HEK293 (cell line): Measurements from ENCODE around the gene WASF2.

Experiments used
- CTCF ChIA-PET: fragments of 350-600 bp; formaldehyde crosslinking; extraction: SDS; loops from one replicate; lab custom pipeline; 2021; ENCODE audit warnings: antibody characterized with exemption; lab: Yijun Ruan, JAX
- POLR2A ChIA-PET: fragments of 300-600 bp; formaldehyde crosslinking; extraction: SDS; loops from one replicate; lab custom pipeline; 2020; ENCODE audit warnings: antibody characterized with exemption, inconsistent platforms; lab: Yijun Ruan, JAX
- H3K27ac ChIP-seq: fragments of 200-500 bp; sonication (Bioruptor generic); 2 replicates; pipeline ENCODE4 v1.5.1; 2014; ENCODE audit warnings: low read depth, low read length, control low read depth, inconsistent platforms; ENCODE audit errors: extremely low read depth
- H3K36me3 ChIP-seq, 2 experiments: fragments of 200-500 bp in 1 of 2; sonication (Bioruptor generic) in 1 of 2; 1 replicate in 1 of 2; 2 replicates in 1 of 2; pipeline ENCODE4 v1.5.1; 2014 to 2017; ENCODE audit warnings: inconsistent platforms in 2 of 2, low read length in 2 of 2; ENCODE audit not compliant: control insufficient read depth in 2 of 2, insufficient read depth in 1 of 2
- H3K4me1 ChIP-seq: fragments of 200-500 bp; sonication (Bioruptor generic); 2 replicates; pipeline ENCODE4 v1.5.1; 2014; ENCODE audit warnings: mild to moderate bottlenecking, low read length, inconsistent platforms; ENCODE audit not compliant: control insufficient read depth, insufficient read depth
- H3K4me3 ChIP-seq: 2 replicates; pipeline ENCODE4 v1.5.1; 2011; ENCODE audit warnings: low read depth, mild to moderate bottlenecking, control low read depth, low read length, moderate library complexity
- H3K9me3 ChIP-seq: fragments of 200-500 bp; sonication (Bioruptor generic); 2 replicates; pipeline ENCODE4 v1.5.1; 2014; ENCODE audit warnings: low read depth, low read length, inconsistent platforms; ENCODE audit not compliant: control insufficient read depth, insufficient read depth
- BCL11A ChIP-seq: fragments of 450-650 bp; formaldehyde crosslinking; IDR thresholded peaks from 2 replicates; pipeline ENCODE4 v1.5.1; 2016; ENCODE audit warnings: low read depth, missing biosample characterization, missing genetic modification characterization
- FEZF1 ChIP-seq: fragments of 450-650 bp; formaldehyde crosslinking; IDR thresholded peaks from 2 replicates; pipeline ENCODE4 v1.5.1; 2016; ENCODE audit warnings: missing biosample characterization, missing genetic modification characterization
- GLIS1 ChIP-seq: fragments of 450-650 bp; formaldehyde crosslinking; IDR thresholded peaks from 2 replicates; pipeline ENCODE4 v1.5.1; 2016; ENCODE audit warnings: missing biosample characterization, missing genetic modification characterization
- GLIS2 ChIP-seq: fragments of 450-650 bp; formaldehyde crosslinking; IDR thresholded peaks from 2 replicates; pipeline ENCODE4 v1.5.1; 2016; ENCODE audit warnings: missing biosample characterization, missing genetic modification characterization
- SP2 ChIP-seq: fragments of 450-650 bp; formaldehyde crosslinking; IDR thresholded peaks from 2 replicates; pipeline ENCODE4 v1.5.1; 2016; ENCODE audit warnings: missing biosample characterization, missing genetic modification characterization
- TCF7L2 ChIP-seq: IDR thresholded peaks from 2 replicates; pipeline ENCODE4 v1.6.1; 2011; ENCODE audit warnings: low read depth, mild to moderate bottlenecking, inconsistent platforms, low read length, moderate library complexity, borderline replicate concordance
- YY2 ChIP-seq: fragments of 450-650 bp; formaldehyde crosslinking; IDR thresholded peaks from 2 replicates; pipeline ENCODE4 v1.5.1; 2016; ENCODE audit warnings: missing biosample characterization, missing genetic modification characterization
- ZBTB21 ChIP-seq: fragments of 450-650 bp; formaldehyde crosslinking; IDR thresholded peaks from 2 replicates; pipeline ENCODE4 v1.5.1; 2017; ENCODE audit warnings: missing biosample characterization, missing genetic modification characterization
- ZBTB6 ChIP-seq: fragments of 450-650 bp; formaldehyde crosslinking; IDR thresholded peaks from 2 replicates; pipeline ENCODE4 v1.5.1; 2017; ENCODE audit warnings: missing biosample characterization, missing genetic modification characterization
- ZNF114 ChIP-seq: fragments of 450-650 bp; formaldehyde crosslinking; IDR thresholded peaks from 2 replicates; pipeline ENCODE4 v1.5.0; 2017; ENCODE audit warnings: missing biosample characterization, missing genetic modification characterization
- ZNF175 ChIP-seq: fragments of 450-650 bp; formaldehyde crosslinking; IDR thresholded peaks from 2 replicates; pipeline ENCODE4 v1.5.1; 2016; ENCODE audit warnings: missing biosample characterization, missing genetic modification characterization
- ZNF239 ChIP-seq: fragments of 450-650 bp; formaldehyde crosslinking; IDR thresholded peaks from 2 replicates; pipeline ENCODE4 v1.5.1; 2016; ENCODE audit warnings: missing biosample characterization, missing genetic modification characterization
- ZNF26 ChIP-seq: fragments of 450-650 bp; formaldehyde crosslinking; IDR thresholded peaks from 2 replicates; pipeline ENCODE4 v1.5.1; 2016; ENCODE audit warnings: missing biosample characterization, missing genetic modification characterization
- ZNF266 ChIP-seq: fragments of 450-650 bp; formaldehyde crosslinking; IDR thresholded peaks from 2 replicates; pipeline ENCODE4 v1.5.1; 2016; ENCODE audit warnings: missing biosample characterization, missing genetic modification characterization, low read depth
- ZNF324 ChIP-seq: fragments of 450-650 bp; formaldehyde crosslinking; IDR thresholded peaks from 2 replicates; pipeline ENCODE4 v1.5.1; 2016; ENCODE audit warnings: missing biosample characterization, missing genetic modification characterization
- ZNF354C ChIP-seq: fragments of 450-650 bp; formaldehyde crosslinking; IDR thresholded peaks from 2 replicates; pipeline ENCODE4 v1.5.1; 2016; ENCODE audit warnings: missing biosample characterization, missing genetic modification characterization, low read depth, borderline replicate concordance
- ZNF362 ChIP-seq: fragments of 450-650 bp; formaldehyde crosslinking; IDR thresholded peaks from 2 replicates; pipeline ENCODE4 v1.5.1; 2016; ENCODE audit warnings: missing biosample characterization, missing genetic modification characterization
- ZNF473 ChIP-seq: fragments of 450-650 bp; formaldehyde crosslinking; IDR thresholded peaks from 2 replicates; pipeline ENCODE4 v1.5.1; 2017; ENCODE audit warnings: missing biosample characterization, missing genetic modification characterization
- ZNF518A ChIP-seq: fragments of 450-650 bp; formaldehyde crosslinking; conservative IDR thresholded peaks from 2 replicates; pipeline ENCODE4 v1.5.1; 2016; ENCODE audit warnings: low read depth, missing biosample characterization, missing genetic modification characterization
- ZNF549 ChIP-seq: fragments of 450-650 bp; IDR thresholded peaks from 2 replicates; pipeline ENCODE4 v1.5.1; 2018; ENCODE audit warnings: missing biosample characterization, missing genetic modification characterization, mild to moderate bottlenecking, inconsistent platforms, moderate library complexity
- ZNF560 ChIP-seq: fragments of 450-650 bp; formaldehyde crosslinking; IDR thresholded peaks from 2 replicates; pipeline ENCODE4 v1.5.1; 2017; ENCODE audit warnings: missing biosample characterization, missing genetic modification characterization, borderline replicate concordance
- ZNF561 ChIP-seq: fragments of 450-650 bp; IDR thresholded peaks from 2 replicates; pipeline ENCODE4 v1.5.1; 2018; ENCODE audit warnings: missing biosample characterization, missing genetic modification characterization, borderline replicate concordance
- ZNF626 ChIP-seq: fragments of 450-650 bp; sonication (Bioruptor Pico); formaldehyde crosslinking; IDR thresholded peaks from 2 replicates; pipeline ENCODE4 v1.5.1; 2018; ENCODE audit warnings: missing biosample characterization, missing genetic modification characterization, inconsistent platforms
- ZNF664 ChIP-seq: fragments of 450-650 bp; formaldehyde crosslinking; IDR thresholded peaks from 2 replicates; pipeline ENCODE4 v1.5.1; 2016; ENCODE audit warnings: missing biosample characterization, missing genetic modification characterization
- ZNF692 ChIP-seq: fragments of 450-650 bp; formaldehyde crosslinking; IDR thresholded peaks from 2 replicates; pipeline ENCODE4 v1.5.1; 2016; ENCODE audit warnings: missing biosample characterization, missing genetic modification characterization
- ZNF76 ChIP-seq: fragments of 450-650 bp; formaldehyde crosslinking; IDR thresholded peaks from 2 replicates; pipeline ENCODE4; 2016; ENCODE audit warnings: low read depth, missing biosample characterization, missing genetic modification characterization, borderline replicate concordance
- ZSCAN16 ChIP-seq: fragments of 450-650 bp; formaldehyde crosslinking; IDR thresholded peaks from 2 replicates; pipeline ENCODE4 v1.5.1; 2016; ENCODE audit warnings: missing biosample characterization, missing genetic modification characterization
- ZXDB ChIP-seq: fragments of 450-650 bp; formaldehyde crosslinking; IDR thresholded peaks from 2 replicates; pipeline ENCODE4 v1.5.1; 2016; ENCODE audit warnings: missing biosample characterization, missing genetic modification characterization

WASF2 gene

GRCh38 chr1:27366113-27366410, 123.9 kb downstream of the WASF2 start (continued):
- no peak for TF ChIP-seq ZNF549 (tag by site-specific recombination)
- peak; percentile 95 for TF ChIP-seq ZBTB6 (tag by site-specific recombination)
- no peak for TF ChIP-seq ZNF354C (tag by site-specific recombination)
- no peak for TF ChIP-seq ZNF518A (tag by site-specific recombination)
- no peak for TF ChIP-seq ZNF362 (tag by site-specific recombination)
- TF ChIP-seq ZNF175 (tag by site-specific recombination) = no peak
- no peak for TF ChIP-seq ZNF324 (tag by site-specific recombination)
- peak; percentile 3; the same call in 1 of the 2 replicates for TF ChIP-seq SP2 (tag by site-specific recombination)
- no peak for TF ChIP-seq TCF7L2
- TF ChIP-seq GLIS2 (tag by site-specific recombination) = peak; percentile 73
- no peak for TF ChIP-seq BCL11A (tag by site-specific recombination)
- no peak for TF ChIP-seq ZNF114 (tag by site-specific recombination)
- no peak for TF ChIP-seq ZNF266 (tag by site-specific recombination)
- no peak for TF ChIP-seq ZSCAN16 (tag by site-specific recombination)
- TF ChIP-seq ZNF626 (tag by site-specific recombination) = no peak
- no peak for TF ChIP-seq ZNF664 (tag by site-specific recombination)
- TF ChIP-seq GLIS1 = peak; percentile 50; the same call in 1 of the 2 replicates
- no peak for TF ChIP-seq ZNF560 (tag by site-specific recombination)
- TF ChIP-seq YY2 = no peak

- H3K4me3 ChIP-seq = peak overlapping the region; percentile 60
- peaks cover 2% of the 10 kb centered on the region; the same call in 1 of the 2 replicates for H3K4me1 ChIP-seq
- H3K36me3 ChIP-seq = peaks cover 0 to 31% of the 10 kb centered on the region in 2 experiments; a peak in 1 of 3 replicates
- H3K27ac ChIP-seq = peak overlapping the region; percentile 78
- POLR2A ChIA-PET = interaction anchor here (0.5 to 2.6 kb wide), 25 partner anchors 9 to 1216 kb away, joined by 3 to 23 read pairs (median 5); partner anchors contain the start of genes CD164L2, SLC9A1, STX12 and SYTL1
- CTCF ChIA-PET = interaction anchor here (0.6 to 5.1 kb wide), 26 partner anchors 11 to 851 kb away, joined by 3 to 84 read pairs (median 5); partner anchors contain the start of gene CD164L2
- no peaks in the 10 kb centered on the region for H3K9me3 ChIP-seq
- TF ChIP-seq ZNF473 (tag by site-specific recombination) (no peak), FEZF1 (tag by site-specific recombination) (no peak), ZBTB21 (tag by site-specific recombination) (no peak), ZNF26 (tag by site-specific recombination) (no peak), ZXDB (tag by site-specific recombination) (no peak), ZNF561 (tag by site-specific recombination) (0 out of 2 replicates have a peak, but pooled peaks have one; percentile 10), ZNF239 (no peak), ZNF692 (no peak), ZNF76 (tag by site-specific recombination) (0 out of 2 replicates have a peak, but pooled peaks have one; percentile 27)
These were observed 124.4 kb downstream of the WASF2 start for GRCh38 chr1:27365372-27366112.
